GM18873 (cell line): ENCODE results near the gene MICB.
A peak's percentile ranks its signal among the peaks of the same experiment; 100 is the strongest.

Experiments
- ATAC-seq: cut with Tn5 transposase; IDR thresholded peaks from one replicate; pipeline ENCODE4 v1.9.1; 2021; ENCODE audit warnings: mild to moderate bottlenecking, moderate library complexity, moderate number of reproducible peaks; ENCODE audit not compliant: unreplicated experiment, low FRiP score

The MICB gene

GRCh38 chr6:31559606-31559957, 61.6 kb downstream of the MICB start:
- ATAC-seq, result no peak

DNA sequence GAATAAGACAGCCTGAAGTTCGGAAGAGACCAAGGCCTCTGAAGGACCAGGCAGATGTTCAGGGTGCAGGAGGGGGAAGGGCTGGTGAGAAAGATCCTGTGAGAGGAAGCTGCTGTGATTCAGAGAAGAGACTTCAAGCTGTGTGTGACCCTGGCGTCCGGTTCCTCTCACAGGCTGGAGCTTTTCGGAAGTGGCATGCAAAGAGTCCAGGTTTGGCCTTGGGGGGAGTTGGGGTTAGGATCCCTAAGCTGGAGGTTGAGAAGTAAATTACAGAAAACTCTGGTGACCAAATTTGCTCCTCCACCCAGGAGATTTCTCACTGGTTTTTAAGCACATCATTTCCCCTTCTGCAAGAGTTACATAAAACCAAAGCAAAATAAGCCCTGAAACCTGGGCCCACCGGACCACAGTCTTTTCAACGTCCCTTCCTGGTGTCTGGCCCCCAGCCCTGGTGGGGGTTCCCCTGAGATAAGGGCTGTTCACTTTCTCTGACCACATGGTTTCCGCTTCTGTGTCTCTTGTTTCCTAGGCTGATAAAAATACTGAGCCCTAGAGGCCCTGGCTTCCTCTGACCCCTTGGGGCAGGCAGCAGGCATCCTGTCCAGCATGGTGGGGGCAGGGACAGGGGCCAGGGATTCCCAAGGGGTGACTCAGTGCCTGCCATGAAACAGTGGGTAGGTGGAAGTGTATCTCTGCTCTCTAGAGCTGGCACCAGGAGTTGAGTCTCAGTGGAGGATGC, 62.2 kb downstream of the MICB start:
- ATAC-seq, result peak; percentile 61

DNA sequence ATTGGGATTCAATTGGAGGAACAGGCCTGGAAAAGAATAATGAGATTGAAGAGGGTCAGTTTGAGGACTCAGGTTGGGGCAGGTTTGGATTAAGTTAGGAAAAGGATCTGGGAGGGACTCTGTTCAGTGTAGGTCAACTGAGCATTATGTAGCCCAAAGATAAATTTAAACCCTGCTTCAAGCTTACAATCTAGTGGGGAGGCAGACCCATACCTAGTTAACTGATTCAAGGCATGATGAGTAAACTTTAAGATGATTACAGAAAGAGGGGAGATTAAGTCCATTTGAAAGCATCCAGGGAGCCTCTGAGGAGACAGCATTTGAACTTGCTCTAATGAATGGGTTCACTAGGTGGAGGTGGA, 62.7 kb downstream of the MICB start:
- ATAC-seq, result no peak
